ENCODE data around the gene TMEM116.

Gene TMEM116

DNA sequence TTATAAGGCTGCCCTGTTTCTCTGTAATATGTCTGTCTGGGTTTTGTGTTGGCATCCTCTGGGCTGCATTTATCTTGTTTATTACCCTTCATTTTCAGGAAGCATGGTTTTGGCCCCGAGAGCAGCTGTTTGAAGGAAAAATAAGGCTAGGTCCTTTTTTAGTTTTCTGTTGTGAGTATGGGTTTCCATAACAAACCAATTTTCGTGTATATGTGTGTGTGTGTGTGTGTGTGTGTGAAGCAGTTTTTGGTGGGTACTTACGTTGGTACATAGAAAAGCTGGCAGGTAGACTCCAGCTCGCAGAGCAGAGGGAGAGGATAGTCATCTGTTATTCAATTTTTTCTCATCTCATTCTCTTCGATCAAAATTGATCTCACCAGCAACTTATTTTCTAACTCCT lies 118.4 kb downstream of the TMEM116 start:
- DNase-seq (ENCODE audit: low read depth in 3 of 3): no peak

DNA sequence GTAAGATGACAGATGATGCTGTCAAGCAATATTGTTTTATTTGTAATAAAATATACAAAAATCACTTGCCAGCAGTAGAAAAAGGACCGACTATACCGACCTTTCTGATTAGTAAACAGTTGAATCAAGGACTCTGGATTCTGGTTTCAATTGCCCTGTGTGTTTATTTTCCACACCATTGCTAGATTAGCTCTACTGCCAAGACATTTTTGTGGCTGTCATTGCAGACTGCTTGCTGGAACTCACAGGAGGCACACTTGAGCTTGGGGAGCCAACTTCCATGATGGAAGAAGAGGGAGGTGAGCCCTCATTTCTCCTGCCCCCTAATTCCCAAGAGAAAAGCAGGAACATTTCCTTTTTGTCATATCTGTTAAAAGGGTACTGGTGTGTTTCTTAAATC lies 119.7 kb downstream of the TMEM116 start:
- no peak for DNase-seq (ENCODE audit: low read depth in 3 of 3)

DNA sequence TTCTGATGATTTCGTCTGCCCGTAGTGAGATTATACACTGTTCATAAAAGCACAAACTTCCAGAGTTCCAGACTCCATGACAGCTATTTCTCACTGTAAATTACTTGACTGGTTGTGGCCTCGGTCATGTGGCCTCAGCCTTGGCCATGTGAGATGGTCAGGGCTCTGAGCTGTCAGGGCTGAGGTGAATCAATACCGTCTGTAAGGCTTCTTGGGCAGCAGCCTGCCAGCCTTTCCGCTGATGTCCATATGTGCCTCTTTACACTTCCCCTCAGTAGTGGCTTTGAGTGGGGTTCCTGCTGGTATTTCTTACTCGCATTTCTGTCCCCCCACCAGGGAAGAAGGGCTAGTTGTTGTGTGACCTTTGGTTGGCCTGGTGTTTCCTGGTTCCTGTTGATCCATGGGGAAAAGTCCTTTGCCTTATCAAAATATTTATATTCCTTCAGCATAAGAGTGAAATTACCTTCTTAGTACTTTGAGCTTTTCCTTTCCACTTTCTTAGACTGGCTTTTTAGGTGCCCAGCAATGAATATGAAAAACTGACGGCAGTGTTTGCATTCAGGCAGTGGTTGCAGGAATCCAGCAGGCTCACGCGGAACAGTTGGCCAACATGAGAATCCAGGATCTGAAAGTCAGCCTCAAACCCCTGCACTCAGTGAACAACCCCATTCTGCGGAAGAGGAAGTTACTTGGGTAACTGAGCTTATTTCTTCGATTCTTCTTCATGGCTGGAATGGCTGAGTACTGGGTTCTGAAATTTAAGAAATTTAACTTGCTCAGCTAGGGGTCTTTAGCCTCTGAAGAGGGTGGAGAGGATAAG lies 124.8 kb downstream of the TMEM116 start:
- DNase-seq (ENCODE audit: low read depth in 3 of 3): no peak

DNA sequence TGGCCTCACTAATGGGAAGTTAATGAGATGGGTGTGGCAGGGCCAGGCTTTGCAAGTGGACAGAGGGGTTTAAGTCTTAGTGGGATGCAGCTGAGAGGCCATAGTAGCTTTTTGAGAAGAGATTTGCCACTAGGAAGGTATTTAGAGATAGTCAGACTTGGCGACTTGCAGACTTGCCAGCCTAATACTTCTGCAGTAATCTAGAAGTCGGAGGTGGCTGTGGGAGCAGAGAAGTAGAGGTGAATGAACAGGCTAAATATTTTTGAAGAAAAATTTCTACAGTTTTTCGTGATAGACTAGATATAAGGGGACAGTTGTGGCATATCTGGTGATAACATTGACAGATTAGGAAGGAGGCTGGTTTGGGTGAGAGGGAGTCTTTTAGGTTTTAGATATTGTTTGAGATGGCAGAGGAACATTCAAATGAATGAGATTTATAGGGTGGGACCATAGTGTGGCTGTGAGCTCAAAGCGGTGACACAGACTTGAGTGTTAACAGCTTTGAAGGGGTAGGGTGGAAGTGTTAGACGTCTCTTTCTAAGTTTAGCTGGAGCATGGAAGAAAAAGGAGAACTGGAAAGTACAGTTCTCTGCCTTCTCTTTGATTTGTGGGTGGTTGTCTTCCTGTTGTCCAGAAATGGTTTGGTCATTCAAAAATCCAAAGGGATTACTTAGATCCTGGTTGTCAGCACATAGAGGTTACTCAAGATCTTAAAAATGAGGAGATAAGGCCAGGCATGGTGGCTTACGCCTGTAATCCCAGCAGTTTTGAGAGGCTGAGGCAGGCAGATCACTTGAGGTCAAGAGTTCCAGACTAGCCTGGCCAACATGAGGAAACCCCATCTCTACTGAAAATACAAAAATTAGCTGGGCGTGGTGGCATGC lies 126.1 kb downstream of the TMEM116 start:
- DNase-seq (ENCODE audit: low read depth in 3 of 3): no peak

DNA sequence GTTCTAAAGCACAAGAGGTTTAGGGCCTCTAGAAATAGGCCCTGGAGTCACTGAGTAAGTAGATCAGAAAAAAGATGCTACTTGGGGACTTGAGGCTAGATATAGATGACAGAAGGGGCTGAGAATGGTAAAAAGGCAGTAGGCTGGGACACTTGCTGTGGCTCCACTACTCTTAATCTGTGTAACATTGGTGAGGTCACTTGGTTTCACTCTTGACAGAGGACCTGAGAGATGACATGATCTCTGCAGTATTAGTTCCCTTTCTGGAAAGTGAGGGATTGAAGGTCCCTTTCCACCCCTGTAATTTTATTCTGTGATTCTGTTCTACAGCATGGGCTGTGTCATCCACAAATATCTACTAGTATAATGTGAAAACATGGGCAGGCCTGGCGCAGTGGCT lies 131.2 kb downstream of the TMEM116 start:
- no peak for DNase-seq (ENCODE audit: low read depth in 3 of 3)

All from stimulated activated CD4-positive, alpha-beta T cell treated with anti-CD3 and anti-CD28 coated beads, TNF-alpha, amount 100 ng/mL, for 24 hours (primary cell).